Measurements from ENCODE around the gene TMEM8B. TPM values are rescaled to one million over a fixed set of nuclear protein-coding genes. Genes with fewer than 3 reads are reported as not detected.

Gene TMEM8B
- total RNA-seq, 1 experiment from 2014 or later = 2.4 TPM

- TF ChIP-seq EZH2 (IDR thresholded peaks at IDR 0.05; ENCODE audit: low read length, unreplicated experiment) = no peak
- TF ChIP-seq, protein P1, sequence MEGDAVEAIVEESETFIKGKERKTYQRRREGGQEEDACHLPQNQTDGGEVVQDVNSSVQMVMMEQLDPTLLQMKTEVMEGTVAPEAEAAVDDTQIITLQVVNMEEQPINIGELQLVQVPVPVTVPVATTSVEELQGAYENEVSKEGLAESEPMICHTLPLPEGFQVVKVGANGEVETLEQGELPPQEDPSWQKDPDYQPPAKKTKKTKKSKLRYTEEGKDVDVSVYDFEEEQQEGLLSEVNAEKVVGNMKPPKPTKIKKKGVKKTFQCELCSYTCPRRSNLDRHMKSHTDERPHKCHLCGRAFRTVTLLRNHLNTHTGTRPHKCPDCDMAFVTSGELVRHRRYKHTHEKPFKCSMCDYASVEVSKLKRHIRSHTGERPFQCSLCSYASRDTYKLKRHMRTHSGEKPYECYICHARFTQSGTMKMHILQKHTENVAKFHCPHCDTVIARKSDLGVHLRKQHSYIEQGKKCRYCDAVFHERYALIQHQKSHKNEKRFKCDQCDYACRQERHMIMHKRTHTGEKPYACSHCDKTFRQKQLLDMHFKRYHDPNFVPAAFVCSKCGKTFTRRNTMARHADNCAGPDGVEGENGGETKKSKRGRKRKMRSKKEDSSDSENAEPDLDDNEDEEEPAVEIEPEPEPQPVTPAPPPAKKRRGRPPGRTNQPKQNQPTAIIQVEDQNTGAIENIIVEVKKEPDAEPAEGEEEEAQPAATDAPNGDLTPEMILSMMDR (conservative IDR thresholded peaks at IDR 0.05; ENCODE audit: low read depth, low read length) = no peak
- TF ChIP-seq EZH2phosphoT487 (IDR thresholded peaks at IDR 0.05; ENCODE audit: borderline replicate concordance, low read length) = no peak
- peak within 1 kb of the TSS; percentile 94 for H3K27ac ChIP-seq (ENCODE audit: low read length)
- peaks cover 11% of the 10 kb centered on the region for H3F3A ChIP-seq (ENCODE audit: low read length, unreplicated experiment)
- no peaks in the 10 kb centered on the region for H4K20me1 ChIP-seq (ENCODE audit: low read length)
- peak within 1 kb of the TSS; percentile 68 for H3K9ac ChIP-seq (ENCODE audit: low read length)
- DNase-seq (peak; percentile 96), ATAC-seq (peak; percentile 61)
- BruUV-seq (replicated peaks) = no TSS peak
- H3K27me3 ChIP-seq (ENCODE audit: low read length) = no peaks in the 10 kb centered on the region
- H3K4me2 ChIP-seq (ENCODE audit: low read length) = peak within 1 kb of the TSS; percentile 77
- H2AFZ ChIP-seq (ENCODE audit: low read length) = peak within 1 kb of the TSS; percentile 28; the same call in 1 of the 2 replicates
- peaks cover 10% of the 10 kb centered on the region for H3K79me2 ChIP-seq (ENCODE audit: low read length)
- H3K4me3 ChIP-seq (ENCODE audit: low read length) = peak within 1 kb of the TSS; percentile 49; the same call in 1 of the 2 replicates
- POLR2A ChIA-PET (ENCODE audit: unreplicated experiment) = no interaction called here
- H3K9me3 ChIP-seq (ENCODE audit: low read length) = no peaks in the 10 kb centered on the region
- no peaks in the 10 kb centered on the region for H3K36me3 ChIP-seq (ENCODE audit: low read depth, low read length)
- peaks cover 72% of the 10 kb centered on the region for H3K4me1 ChIP-seq (ENCODE audit: insufficient read depth, low read length)
- no peaks in the 10 kb centered on the region for H3K9me2 ChIP-seq (replicated peaks; ENCODE audit: low read length)
- CTCF ChIA-PET = interaction anchor here (1.0 kb wide), 1 partner anchor 101 kb away, joined by 3 read pairs; no protein-coding TSS in a partner anchor
- intact Hi-C loops (cut with micrococcal nuclease) = no loop called here
These were observed 77.1 kb downstream of the TMEM8B start, which contains the start of gene HRCT1 for GRCh38 chr9:35905912-35906679. Gene HRCT1, plus strand, starts transcription at chr9:35906202. Its CDS starts 86 bp downstream, at chr9:35906288.

DNA sequence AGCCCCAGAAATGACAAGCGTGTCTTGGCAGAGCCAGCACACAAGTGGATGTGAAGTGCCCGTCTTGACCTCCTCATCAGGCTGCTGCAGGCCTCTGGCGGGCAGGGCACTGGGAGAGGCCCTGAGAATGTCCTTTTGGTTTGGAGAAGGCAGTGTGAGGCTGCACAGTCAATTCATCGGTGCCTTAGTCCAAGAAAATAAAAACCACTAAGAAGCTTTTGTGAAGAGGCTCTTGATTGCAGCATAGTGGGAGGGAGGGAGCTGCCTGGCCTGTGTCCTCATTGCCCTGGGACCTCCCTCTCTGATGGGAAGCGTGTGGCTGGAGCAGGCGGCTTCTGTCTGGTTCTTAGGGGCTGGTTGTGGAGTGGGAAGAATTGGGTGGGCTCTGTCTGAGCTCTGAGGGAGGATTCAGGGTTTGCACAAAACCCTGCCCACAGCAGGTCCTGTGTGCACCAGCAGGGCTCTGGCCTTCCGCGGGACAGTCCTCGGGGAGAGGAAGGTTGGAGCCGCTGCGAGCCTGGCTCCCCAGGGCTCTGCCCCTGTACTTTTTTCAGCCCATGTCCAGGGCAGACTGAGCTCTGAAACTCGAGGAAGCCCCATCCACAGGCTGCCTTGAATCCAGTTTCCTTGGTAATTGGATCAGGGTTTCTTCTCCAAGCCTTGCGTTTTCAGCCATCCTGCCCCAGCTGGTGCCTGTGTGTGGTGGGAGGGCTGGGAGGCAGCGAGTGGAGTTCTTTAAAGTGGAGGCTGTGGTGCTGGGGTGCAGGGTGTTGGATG lies 78.1 kb downstream of the TMEM8B start:
- H2AFZ ChIP-seq (ENCODE audit: low read length) = no peak overlapping the region
- ATAC-seq (peak; percentile 1; the same call in 1 of the 2 replicates), DNase-seq (peak; percentile 26)
- CTCF ChIA-PET = no interaction called here
- peaks cover 11% of the 10 kb centered on the region for H3F3A ChIP-seq (ENCODE audit: low read length, unreplicated experiment)
- no peaks in the 10 kb centered on the region for H3K9me2 ChIP-seq (replicated peaks; ENCODE audit: low read length)
- peaks cover 10% of the 10 kb centered on the region for H3K79me2 ChIP-seq (ENCODE audit: low read length)
- POLR2A ChIA-PET (ENCODE audit: unreplicated experiment) = no interaction called here
- H3K4me1 ChIP-seq (ENCODE audit: insufficient read depth, low read length) = peaks cover 78% of the 10 kb centered on the region
- peak overlapping the region; percentile 94 for H3K27ac ChIP-seq (ENCODE audit: low read length)
- H3K9ac ChIP-seq (ENCODE audit: low read length) = peak overlapping the region; percentile 68
- peak overlapping the region; percentile 49; the same call in 1 of the 2 replicates for H3K4me3 ChIP-seq (ENCODE audit: low read length)
- H3K4me2 ChIP-seq (ENCODE audit: low read length) = peak overlapping the region; percentile 77
- BruUV-seq (replicated peaks) = TSS peak; percentile 53
- no peaks in the 10 kb centered on the region for H3K27me3 ChIP-seq (ENCODE audit: low read length)
- H4K20me1 ChIP-seq (ENCODE audit: low read length) = no peaks in the 10 kb centered on the region
- intact Hi-C loops (cut with micrococcal nuclease) = no loop called here
- H3K9me3 ChIP-seq (ENCODE audit: low read length) = no peaks in the 10 kb centered on the region
- H3K36me3 ChIP-seq (ENCODE audit: low read depth, low read length) = no peaks in the 10 kb centered on the region
- TF ChIP-seq EZH2 (IDR thresholded peaks at IDR 0.05; ENCODE audit: low read length, unreplicated experiment) = no peak
- TF ChIP-seq, protein P1 (conservative IDR thresholded peaks at IDR 0.05; ENCODE audit: low read depth, low read length) = no peak
- no peak for TF ChIP-seq EZH2phosphoT487 (IDR thresholded peaks at IDR 0.05; ENCODE audit: borderline replicate concordance, low read length)

All from PC-3 (cell line).